Activated T-helper 17 cell treated with anti-CD3 and anti-CD28 coated beads, Interleukin-2, amount 50 U/mL, for 72 hours (primary cell): ENCODE measurements around the gene CDK1. TPM values are rescaled to one million over a fixed set of nuclear protein-coding genes. Genes with fewer than 3 reads are reported as not detected.

Source experiments
- ATAC-seq: fragments of 150-1000 bp; cut with Tn5 transposase; replicated peaks from 2 replicates; pipeline ENCODE4 v1.10.0; 2021; ENCODE audit warnings: mild to moderate bottlenecking, moderate library complexity
- H3K27ac Mint-ChIP-seq: one replicate; pipeline ENCODE4 v1.8.0; 2022; ENCODE audit warnings: mixed read lengths
- H3K27me3 Mint-ChIP-seq: one replicate; pipeline ENCODE4 v1.8.0; 2022; ENCODE audit warnings: mixed read lengths
- H3K36me3 Mint-ChIP-seq: one replicate; pipeline ENCODE4 v1.8.0; 2022; ENCODE audit warnings: low read depth, mild to moderate bottlenecking, mixed read lengths
- H3K4me1 Mint-ChIP-seq: one replicate; pipeline ENCODE4 v1.8.0; 2022; ENCODE audit warnings: mixed read lengths
- H3K4me3 Mint-ChIP-seq: one replicate; pipeline ENCODE4 v1.8.0; 2022; ENCODE audit warnings: mild to moderate bottlenecking, mixed read lengths
- H3K9me3 Mint-ChIP-seq: one replicate; pipeline ENCODE4 v1.8.0; 2022; ENCODE audit warnings: mixed read lengths
- total RNA-seq, 2 donors: library from RNA; stranded (reverse); gene quantifications; one replicate each; pipeline ENCODE4 v1.2.3, GENCODE V29; 2022

CDK1 gene
- 100 to 1,000 TPM; 104 to 110 TPM for total RNA-seq

DNA sequence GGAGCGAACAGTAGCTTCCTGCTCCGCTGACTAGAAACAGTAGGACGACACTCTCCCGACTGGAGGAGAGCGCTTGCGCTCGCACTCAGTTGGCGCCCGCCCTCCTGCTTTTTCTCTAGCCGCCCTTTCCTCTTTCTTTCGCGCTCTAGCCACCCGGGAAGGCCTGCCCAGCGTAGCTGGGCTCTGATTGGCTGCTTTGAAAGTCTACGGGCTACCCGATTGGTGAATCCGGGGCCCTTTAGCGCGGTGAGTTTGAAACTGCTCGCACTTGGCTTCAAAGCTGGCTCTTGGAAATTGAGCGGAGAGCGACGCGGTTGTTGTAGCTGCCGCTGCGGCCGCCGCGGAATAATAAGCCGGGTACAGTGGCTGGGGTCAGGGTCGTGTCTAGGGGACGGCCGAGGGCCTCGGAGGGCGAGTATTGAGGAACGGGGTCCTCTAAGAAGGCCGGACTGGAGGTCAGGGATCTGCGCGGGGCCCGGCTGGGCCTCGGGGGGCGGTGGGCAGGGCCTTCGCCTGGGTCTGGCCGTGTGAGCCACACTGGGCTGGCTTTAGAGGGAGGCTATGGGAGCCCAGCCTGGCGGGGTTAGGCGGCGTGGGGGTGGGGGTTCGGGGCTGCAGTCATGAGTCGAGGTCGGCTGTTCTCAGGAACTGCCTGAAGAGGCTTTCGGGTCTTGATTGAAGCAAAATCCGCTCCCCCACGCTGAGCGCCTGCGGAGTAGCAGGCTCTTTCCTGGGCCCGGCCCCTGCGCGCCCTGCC lies at the start of gene CDK1:
CDK1 (plus strand) TSS at position 265 of the 757 bp plus-strand sequence. CDS start 1,688 bp downstream, outside the sequence.
- Mint-ChIP-seq H3K9me3 (no peaks in the 10 kb centered on the region), H3K4me3 (peak within 1 kb of the TSS; percentile 96), H3K27me3 (peaks cover 3% of the 10 kb centered on the region), H3K4me1 (peaks cover 6% of the 10 kb centered on the region), H3K27ac (peak within 1 kb of the TSS; percentile 96), H3K36me3 (peaks cover 42% of the 10 kb centered on the region)
- ATAC-seq: peak; percentile 98

DNA sequence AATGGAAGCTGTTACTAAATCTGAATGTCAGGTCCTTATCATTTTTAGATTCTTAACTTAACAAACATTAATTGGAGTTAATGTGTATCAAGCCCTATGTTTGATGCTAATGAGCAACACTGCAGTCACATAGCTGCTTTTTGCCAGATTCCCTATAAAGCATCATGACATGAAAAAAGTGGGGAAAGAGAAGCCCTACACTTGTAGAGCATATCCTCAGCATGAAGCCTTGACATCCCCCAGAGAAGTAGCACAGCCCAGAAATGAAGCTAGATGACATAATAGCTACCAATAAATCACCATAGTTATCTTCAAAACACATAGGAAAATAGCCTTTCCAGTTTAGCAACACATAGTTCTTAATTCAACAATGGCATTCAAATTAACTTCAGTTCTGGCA lies 49.2 kb upstream of the CDK1 start:
- H3K4me1 Mint-ChIP-seq: peaks cover 37% of the 10 kb centered on the region
- H3K4me3 Mint-ChIP-seq: peak overlapping the region; percentile 96
- H3K27ac Mint-ChIP-seq: peak overlapping the region; percentile 97

DNA sequence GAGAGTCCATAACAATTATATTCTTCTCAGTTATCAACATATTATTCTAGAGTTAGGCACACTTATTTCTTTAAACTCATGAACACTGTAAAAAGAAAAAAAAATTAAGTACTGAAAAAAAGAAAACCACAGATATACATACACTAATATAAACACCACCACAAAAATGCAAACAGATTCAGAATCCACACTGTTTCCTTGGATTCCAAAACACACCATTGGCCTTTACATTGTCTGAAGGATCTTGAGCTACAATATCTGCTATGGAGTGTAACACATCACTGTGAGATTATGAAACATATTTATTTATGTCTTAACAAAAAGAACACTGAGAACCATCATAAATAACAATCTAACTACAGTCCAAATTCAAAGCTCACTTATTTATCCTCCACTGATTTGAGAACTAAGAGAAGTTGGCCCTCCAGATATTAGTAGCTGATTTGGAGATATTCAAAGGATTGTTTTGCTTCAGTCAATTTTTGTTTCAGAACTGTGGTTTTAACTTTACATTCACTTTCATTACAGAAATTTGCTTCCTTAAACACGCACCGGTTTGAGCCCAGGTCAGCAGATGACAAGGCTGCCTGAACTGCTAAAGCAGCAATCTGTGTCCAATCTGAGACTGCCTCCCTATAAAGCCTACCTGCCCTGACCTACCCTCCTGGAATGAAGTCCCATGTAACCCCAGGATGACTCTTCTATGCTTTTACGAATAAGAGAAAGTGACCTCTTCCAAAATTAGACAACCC lies 47.0 kb upstream of the CDK1 start:
- peak; percentile 58 for ATAC-seq
- H3K4me1 Mint-ChIP-seq: peaks cover 25% of the 10 kb centered on the region
- H3K36me3 Mint-ChIP-seq: peaks cover 4% of the 10 kb centered on the region
- no peaks in the 10 kb centered on the region for H3K9me3 Mint-ChIP-seq
- H3K27ac Mint-ChIP-seq: peak overlapping the region; percentile 51
- no peaks in the 10 kb centered on the region for H3K27me3 Mint-ChIP-seq
- H3K4me3 Mint-ChIP-seq: peak overlapping the region; percentile 81

More for the DNA sequence above, 49.2 kb upstream of the CDK1 start:
- ATAC-seq: no peak
- peaks cover 3% of the 10 kb centered on the region for H3K9me3 Mint-ChIP-seq
- peaks cover 4% of the 10 kb centered on the region for H3K36me3 Mint-ChIP-seq
- no peaks in the 10 kb centered on the region for H3K27me3 Mint-ChIP-seq

DNA sequence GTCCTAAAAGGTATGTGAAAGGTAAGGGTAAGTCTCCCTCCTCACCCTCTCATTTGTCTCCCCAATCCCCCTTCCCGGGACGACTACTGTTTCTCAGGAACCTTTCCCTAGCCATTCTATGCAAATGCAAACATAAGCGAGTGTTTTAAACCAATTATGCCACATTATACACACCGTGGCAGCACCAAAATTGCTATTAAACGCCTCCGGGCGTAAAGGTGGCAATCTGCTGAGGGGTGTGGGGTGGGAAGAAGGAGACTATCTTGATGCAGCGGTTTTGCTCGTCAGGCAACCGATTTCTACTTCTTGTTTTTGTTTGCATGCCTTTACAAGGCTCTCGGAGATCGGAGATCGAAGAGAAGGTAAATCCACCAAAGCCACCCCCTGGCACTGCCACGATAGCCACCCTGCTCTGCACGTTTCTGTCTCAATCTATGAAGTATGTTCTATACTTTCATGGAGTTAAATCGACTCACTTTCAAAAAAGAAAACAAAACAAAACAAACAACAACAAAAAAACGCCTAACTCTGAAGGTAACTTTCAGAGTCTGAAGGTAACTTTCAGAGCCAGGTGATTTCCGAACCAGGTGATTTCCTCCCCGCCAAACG lies 46.0 kb upstream of the CDK1 start:
- ATAC-seq: peak; percentile 8
- peaks cover 25% of the 10 kb centered on the region for H3K4me1 Mint-ChIP-seq
- peak overlapping the region; percentile 51 for H3K27ac Mint-ChIP-seq
- no peaks in the 10 kb centered on the region for H3K27me3 Mint-ChIP-seq
- H3K36me3 Mint-ChIP-seq: peaks cover 4% of the 10 kb centered on the region
- peak overlapping the region; percentile 81 for H3K4me3 Mint-ChIP-seq
- no peaks in the 10 kb centered on the region for H3K9me3 Mint-ChIP-seq

DNA sequence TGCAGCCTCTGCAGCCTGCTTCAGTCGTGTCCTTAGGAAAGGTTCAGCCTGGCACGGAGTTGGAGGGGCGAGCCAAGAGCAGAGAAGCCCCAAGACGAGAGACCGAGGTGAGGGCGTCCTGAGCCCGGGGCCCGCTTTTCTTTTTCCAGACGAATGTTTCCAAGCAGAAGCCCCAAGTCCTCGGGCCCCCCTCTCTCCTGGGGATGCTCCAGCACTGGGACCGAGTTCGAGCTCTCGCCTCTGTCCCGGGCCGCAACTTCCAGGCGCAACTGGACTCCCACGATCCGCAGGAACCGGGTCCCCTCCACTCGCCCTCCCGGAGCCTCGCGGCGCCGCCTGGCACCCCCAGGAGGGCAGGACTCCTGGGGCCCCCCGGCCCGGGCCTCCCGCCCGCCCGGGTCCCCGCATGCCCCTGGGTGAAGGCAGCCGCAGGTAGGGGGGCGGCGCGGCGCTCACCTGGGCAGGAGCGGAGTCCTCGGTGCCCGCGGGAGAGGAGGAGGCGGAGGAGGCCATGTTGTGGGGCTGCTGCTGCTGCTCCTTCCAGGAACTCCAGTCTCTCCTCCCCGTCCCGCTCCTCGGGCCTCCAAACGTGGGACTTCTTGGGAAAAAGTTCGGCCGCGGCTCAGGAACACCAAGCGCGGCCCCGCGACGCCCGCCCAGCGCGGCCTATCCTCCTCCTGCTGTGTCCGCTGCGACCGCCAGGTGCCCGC lies 45.3 kb upstream of the CDK1 start:
- Mint-ChIP-seq H3K4me1 (peaks cover 21% of the 10 kb centered on the region), H3K27me3 (no peaks in the 10 kb centered on the region), H3K9me3 (no peaks in the 10 kb centered on the region), H3K4me3 (peak overlapping the region; percentile 81), H3K27ac (peak overlapping the region; percentile 51), H3K36me3 (peaks cover 2% of the 10 kb centered on the region)
- peak; percentile 68 for ATAC-seq

DNA sequence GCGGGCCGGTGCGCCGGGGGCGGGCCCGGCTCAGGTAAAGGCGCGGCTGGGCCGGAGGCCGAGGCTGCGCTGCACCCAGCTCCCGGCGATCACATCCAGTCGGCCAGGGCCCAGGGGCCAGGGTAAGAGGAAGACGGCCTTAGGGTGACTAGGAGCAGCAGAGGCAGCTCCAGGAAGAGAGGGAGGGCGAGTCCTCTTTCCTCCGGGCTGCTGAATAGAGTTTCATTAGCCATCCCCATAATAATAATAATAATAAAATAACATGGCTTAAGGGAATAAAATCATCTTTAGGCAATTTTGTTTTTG lies 44.8 kb upstream of the CDK1 start:
- no peak for ATAC-seq
- Mint-ChIP-seq H3K4me3 (peak overlapping the region; percentile 81), H3K4me1 (peaks cover 19% of the 10 kb centered on the region), H3K36me3 (no peaks in the 10 kb centered on the region), H3K9me3 (no peaks in the 10 kb centered on the region), H3K27ac (no peak overlapping the region), H3K27me3 (no peaks in the 10 kb centered on the region)

DNA sequence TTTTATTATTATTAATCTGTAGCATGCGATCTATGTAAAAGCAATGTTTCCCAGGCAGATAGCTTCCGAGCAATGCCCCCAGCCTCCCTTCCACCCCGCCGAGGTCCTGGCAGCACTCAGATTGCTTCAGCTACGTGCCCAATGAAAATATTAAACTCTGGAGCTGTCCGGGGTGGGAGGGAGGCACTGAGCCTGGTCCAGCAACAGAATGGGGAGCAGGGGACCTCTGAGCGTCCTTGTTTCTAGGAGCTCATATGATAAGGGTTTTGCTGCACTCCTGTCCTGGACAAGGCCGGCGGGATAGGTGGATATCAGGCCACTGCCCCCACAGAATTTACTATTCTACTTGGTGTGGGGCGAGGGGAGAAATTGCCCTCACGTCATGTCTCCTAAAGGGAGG lies 44.5 kb upstream of the CDK1 start:
- ATAC-seq: no peak
- H3K9me3 Mint-ChIP-seq: no peaks in the 10 kb centered on the region
- peak overlapping the region; percentile 81 for H3K4me3 Mint-ChIP-seq
- H3K4me1 Mint-ChIP-seq: peaks cover 19% of the 10 kb centered on the region
- H3K36me3 Mint-ChIP-seq: no peaks in the 10 kb centered on the region
- no peaks in the 10 kb centered on the region for H3K27me3 Mint-ChIP-seq
- no peak overlapping the region for H3K27ac Mint-ChIP-seq

DNA sequence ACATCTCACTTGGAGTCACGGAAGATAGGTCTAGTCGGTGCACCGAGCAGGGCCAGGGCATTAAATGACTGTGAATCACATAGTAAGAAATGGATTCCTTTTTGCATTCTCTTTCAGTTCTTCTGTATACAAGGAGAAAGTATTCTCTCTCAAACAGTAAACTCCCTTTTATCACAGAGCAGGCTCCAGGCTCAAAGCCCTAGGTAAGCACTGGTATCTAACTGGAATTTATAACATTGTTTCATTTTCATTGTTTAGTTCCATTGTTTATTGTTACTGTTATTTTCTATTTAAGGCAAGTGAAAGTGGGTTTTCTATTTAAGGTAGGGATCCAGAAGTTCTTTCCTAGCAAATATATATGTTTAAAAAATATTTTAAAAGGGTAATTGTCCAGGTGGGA lies 44.1 kb upstream of the CDK1 start:
- no peak for ATAC-seq
- Mint-ChIP-seq H3K36me3 (no peaks in the 10 kb centered on the region), H3K27me3 (no peaks in the 10 kb centered on the region), H3K4me1 (peaks cover 15% of the 10 kb centered on the region), H3K9me3 (no peaks in the 10 kb centered on the region), H3K4me3 (peak overlapping the region; percentile 81), H3K27ac (no peak overlapping the region)

DNA sequence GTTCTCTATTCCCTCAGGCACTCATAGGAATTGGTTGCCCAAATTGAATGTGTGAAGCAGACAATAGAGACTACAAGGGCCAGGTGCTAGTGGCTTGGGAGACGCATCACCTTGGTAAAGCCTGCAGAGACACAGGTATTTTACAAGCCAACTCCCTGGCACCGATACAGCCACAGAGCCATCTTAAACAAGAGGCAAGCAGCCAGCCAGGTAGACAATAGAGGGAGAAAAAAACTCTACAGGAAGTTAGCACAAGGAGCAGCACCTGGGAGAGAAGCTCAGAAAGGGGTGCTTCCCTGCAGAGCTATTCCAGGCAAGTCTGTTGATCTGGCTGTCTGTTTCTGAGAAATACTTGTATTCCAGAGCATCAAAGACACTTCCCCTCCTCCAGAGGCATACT lies 43.0 kb upstream of the CDK1 start:
- Mint-ChIP-seq H3K36me3 (no peaks in the 10 kb centered on the region), H3K9me3 (no peaks in the 10 kb centered on the region), H3K4me1 (peaks cover 8% of the 10 kb centered on the region), H3K27ac (no peak overlapping the region), H3K4me3 (no peak overlapping the region), H3K27me3 (no peaks in the 10 kb centered on the region)
- no peak for ATAC-seq

DNA sequence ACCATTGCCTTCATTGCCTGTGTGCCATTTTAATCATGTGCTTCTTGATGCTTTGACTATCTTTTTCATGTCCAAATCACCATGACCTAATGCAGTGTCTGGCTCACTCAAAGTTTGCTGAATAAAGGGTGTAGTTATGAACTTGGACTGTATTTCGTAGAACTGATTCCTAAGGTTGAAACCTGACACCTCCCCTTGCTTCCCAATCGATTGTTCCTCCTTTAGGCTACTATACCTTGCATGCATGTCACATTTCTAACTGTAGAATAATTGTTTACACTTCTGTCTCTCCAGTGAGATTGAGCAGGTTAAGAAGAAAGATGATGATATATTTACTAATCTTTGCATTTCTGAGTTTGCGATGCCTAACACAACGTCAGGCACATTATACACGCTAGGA lies 41.0 kb upstream of the CDK1 start:
- Mint-ChIP-seq H3K27ac (no peak overlapping the region), H3K36me3 (no peaks in the 10 kb centered on the region), H3K4me3 (no peak overlapping the region), H3K27me3 (no peaks in the 10 kb centered on the region), H3K4me1 (no peaks in the 10 kb centered on the region), H3K9me3 (no peaks in the 10 kb centered on the region)
- no peak for ATAC-seq

DNA sequence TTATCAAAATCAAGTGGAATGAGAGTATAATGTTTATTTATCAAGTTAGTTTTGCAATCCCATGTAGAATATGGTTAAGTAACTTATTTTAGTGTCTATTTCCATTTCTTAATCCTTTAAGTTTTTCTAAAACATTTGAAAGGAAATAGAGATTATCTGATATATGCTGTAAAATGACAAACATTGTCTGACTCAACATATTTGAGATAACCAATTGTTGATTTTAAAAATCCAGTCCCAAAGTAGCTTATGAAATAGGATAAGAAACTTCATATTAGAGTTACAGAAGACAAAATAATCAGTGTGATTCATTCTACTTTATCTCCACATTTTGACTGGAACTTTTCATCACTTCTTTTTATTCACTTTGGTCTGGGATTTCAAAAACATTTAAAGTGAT lies 38.7 kb upstream of the CDK1 start:
- H3K4me3 Mint-ChIP-seq: no peak overlapping the region
- no peaks in the 10 kb centered on the region for H3K27me3 Mint-ChIP-seq
- H3K36me3 Mint-ChIP-seq: no peaks in the 10 kb centered on the region
- no peak overlapping the region for H3K27ac Mint-ChIP-seq
- H3K4me1 Mint-ChIP-seq: no peaks in the 10 kb centered on the region
- no peaks in the 10 kb centered on the region for H3K9me3 Mint-ChIP-seq
- no peak for ATAC-seq

DNA sequence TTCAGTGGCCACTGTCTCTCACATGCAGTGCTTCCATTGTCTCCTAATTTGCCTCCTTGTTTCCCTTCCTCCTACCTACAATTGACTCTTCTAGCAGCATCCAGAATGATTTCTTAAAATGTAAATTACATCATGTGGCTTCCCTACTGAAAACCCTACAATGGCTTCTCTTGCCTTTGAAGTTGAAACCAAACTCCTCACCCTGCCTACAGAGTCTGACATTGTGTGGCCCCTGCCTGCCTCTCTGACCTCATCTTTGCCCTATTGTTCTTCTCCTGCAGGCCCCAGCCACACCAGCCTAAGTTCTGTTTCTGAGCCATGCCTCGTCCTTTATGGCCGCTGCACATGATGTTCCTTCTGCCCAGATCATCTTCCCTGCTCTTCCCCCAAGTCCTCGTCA lies 35.8 kb upstream of the CDK1 start:
- H3K4me1 Mint-ChIP-seq: no peaks in the 10 kb centered on the region
- ATAC-seq: no peak
- H3K27me3 Mint-ChIP-seq: no peaks in the 10 kb centered on the region
- H3K27ac Mint-ChIP-seq: no peak overlapping the region
- no peaks in the 10 kb centered on the region for H3K9me3 Mint-ChIP-seq
- no peaks in the 10 kb centered on the region for H3K36me3 Mint-ChIP-seq
- no peak overlapping the region for H3K4me3 Mint-ChIP-seq

DNA sequence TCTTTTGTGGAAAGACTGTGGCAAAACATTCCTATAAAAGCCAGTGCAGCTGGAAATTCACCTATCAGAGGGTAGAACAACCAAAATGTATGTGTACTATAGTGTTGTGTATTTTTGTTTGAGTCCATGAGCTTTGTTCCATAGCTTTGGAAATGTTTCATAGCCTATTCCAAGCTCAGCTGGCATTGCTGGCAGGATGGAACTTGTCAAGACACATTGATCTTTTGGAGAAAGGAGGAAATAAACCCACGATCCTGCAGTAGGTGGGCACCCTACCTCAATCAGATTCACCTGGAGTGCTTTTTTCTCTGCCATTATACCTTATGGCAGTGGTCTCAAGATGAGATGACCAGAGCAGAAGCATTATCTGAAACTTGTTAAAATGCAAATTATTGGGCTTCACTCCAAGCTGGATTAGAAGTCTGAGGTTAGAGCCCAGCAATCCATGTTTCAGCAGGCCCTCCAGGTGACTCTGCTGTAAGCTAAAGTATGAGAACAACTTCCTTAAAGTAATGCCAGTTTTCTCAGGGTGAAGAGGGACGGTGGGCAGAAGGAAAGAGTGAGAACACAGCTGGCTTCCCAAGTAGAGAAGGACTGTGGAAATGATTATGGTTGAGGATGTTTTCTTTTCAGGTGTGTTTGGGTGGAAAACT lies 30.3 kb upstream of the CDK1 start:
- no peak for ATAC-seq
- H3K27me3 Mint-ChIP-seq: no peaks in the 10 kb centered on the region
- H3K27ac Mint-ChIP-seq: no peak overlapping the region
- peaks cover 6% of the 10 kb centered on the region for H3K4me1 Mint-ChIP-seq
- H3K36me3 Mint-ChIP-seq: no peaks in the 10 kb centered on the region
- no peak overlapping the region for H3K4me3 Mint-ChIP-seq
- H3K9me3 Mint-ChIP-seq: no peaks in the 10 kb centered on the region

DNA sequence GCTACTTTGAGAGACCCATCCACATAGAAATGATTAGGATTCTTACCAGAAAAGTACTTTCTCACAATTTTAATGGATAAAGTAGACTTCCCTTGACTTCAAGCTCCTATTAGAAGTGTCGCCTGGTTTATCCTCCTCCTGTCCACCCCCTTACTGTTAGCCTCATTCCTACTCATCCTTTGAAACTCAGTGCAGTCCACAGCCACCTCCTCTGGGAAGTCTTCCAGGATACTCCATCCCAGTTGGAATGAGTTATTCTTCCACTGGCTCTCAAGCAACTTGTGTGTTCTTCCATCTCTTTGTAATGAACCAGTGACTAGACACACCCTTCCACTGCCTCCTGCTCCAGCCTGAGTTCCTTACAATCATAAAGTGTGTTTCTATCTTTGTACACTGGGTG lies 25.1 kb upstream of the CDK1 start:
- no peaks in the 10 kb centered on the region for H3K36me3 Mint-ChIP-seq

More for the DNA sequence above, 25.1 kb upstream of the CDK1 start:
- ATAC-seq: no peak
- Mint-ChIP-seq H3K27me3 (peaks cover 7% of the 10 kb centered on the region), H3K9me3 (no peaks in the 10 kb centered on the region), H3K4me1 (peaks cover 6% of the 10 kb centered on the region), H3K4me3 (no peak overlapping the region), H3K27ac (no peak overlapping the region)
